GM23248 (cell line): ENCODE data around the gene DUSP22. TPM values are rescaled to one million over a fixed set of nuclear protein-coding genes. Genes with fewer than 3 reads are reported as not detected.
A peak's percentile ranks its signal among the peaks of the same experiment; 100 is the strongest.

Source experiments
- DNase-seq: peaks from one replicate; pipeline ENCODE4 v3.0.0-alpha.2; 2015
- H2AFZ ChIP-seq: fragments of 200-600 bp; sonication (generic); 2 replicates; pipeline ENCODE4 v1.6.1; 2016; ENCODE audit warnings: antibody characterized with exemption
- H3F3A ChIP-seq: fragments of 200-600 bp; sonication (generic); 2 replicates; pipeline ENCODE4 v1.6.1; 2016; ENCODE audit warnings: mild to moderate bottlenecking, antibody characterized with exemption, mixed run types; ENCODE audit not compliant: insufficient read depth
- H3K27ac ChIP-seq: fragments of 200-600 bp; sonication (generic); 2 replicates; pipeline ENCODE4 v1.5.1; 2016; ENCODE audit warnings: mild to moderate bottlenecking
- H3K27me3 ChIP-seq: fragments of 200-600 bp; sonication (generic); replicated peaks from 2 replicates; pipeline ENCODE4 v1.6.1; 2016; ENCODE audit warnings: mild to moderate bottlenecking; ENCODE audit not compliant: insufficient read depth
- H3K36me3 ChIP-seq: fragments of 200-600 bp; sonication (generic); 2 replicates; pipeline ENCODE4 v1.6.1; 2016; ENCODE audit warnings: low read depth, mild to moderate bottlenecking
- H3K4me1 ChIP-seq: fragments of 200-600 bp; sonication (generic); 2 replicates; pipeline ENCODE4 v1.6.1; 2016; ENCODE audit warnings: mild to moderate bottlenecking; ENCODE audit not compliant: insufficient read depth
- H3K4me2 ChIP-seq: fragments of 200-600 bp; sonication (generic); one replicate; pipeline ENCODE4 v1.6.1; 2016; ENCODE audit warnings: mild to moderate bottlenecking; ENCODE audit not compliant: unreplicated experiment
- H3K4me3 ChIP-seq: fragments of 200-600 bp; sonication (generic); 2 replicates; pipeline ENCODE4 v1.5.1; 2016; ENCODE audit warnings: mild to moderate bottlenecking
- H3K79me2 ChIP-seq: fragments of 200-600 bp; sonication (generic); 2 replicates; pipeline ENCODE4 v1.6.1; 2016; ENCODE audit warnings: mild to moderate bottlenecking; ENCODE audit not compliant: insufficient read depth
- H3K9ac ChIP-seq: fragments of 200-600 bp; sonication (generic); 2 replicates; pipeline ENCODE4 v1.6.1; 2016; ENCODE audit warnings: mild to moderate bottlenecking
- H3K9me2 ChIP-seq: fragments of 200-600 bp; sonication (generic); 2 replicates; pipeline ENCODE4 v1.6.1; 2016; ENCODE audit warnings: mixed run types, mild to moderate bottlenecking, moderate library complexity; ENCODE audit not compliant: insufficient read depth
- H3K9me3 ChIP-seq: fragments of 200-600 bp; sonication (generic); one replicate; pipeline ENCODE4 v1.6.1; 2017; ENCODE audit warnings: low read depth
- H4K20me1 ChIP-seq: fragments of 200-600 bp; sonication (generic); 2 replicates; pipeline ENCODE4 v1.6.0; 2016; ENCODE audit not compliant: insufficient read depth
- EZH2 ChIP-seq: fragments of 200-600 bp; sonication (generic); IDR thresholded peaks from 2 replicates; pipeline ENCODE4 v1.6.1; 2018; ENCODE audit warnings: antibody characterized with exemption, mild to moderate bottlenecking; ENCODE audit not compliant: insufficient read depth, poor library complexity, severe bottlenecking
- EZH2phosphoT487 ChIP-seq: fragments of 200-600 bp; sonication (generic); IDR thresholded peaks from 2 replicates; pipeline ENCODE4 v1.6.1; 2018; ENCODE audit warnings: antibody characterized with exemption, moderate library complexity, mild to moderate bottlenecking, low read depth; ENCODE audit not compliant: insufficient read depth
- WGBS, 2 experiments: methylation state at CpG; one replicate each; pipeline ENCODE4 v1.1.6; 2015 to 2017; ENCODE audit warnings: low lambda C conversion rate in 2 of 2, low coverage in 1 of 2; ENCODE audit errors: missing lambda C conversion rate in 2 of 2; 5-methylcytosine and 5-hydroxymethylcytosine counted together
- in situ Hi-C: fragments of 300-500 bp; cut with MboI; formaldehyde crosslinking; loops from 2 replicates; pipeline ENCODE4 v1.15.0; 2020
- polyA plus RNA-seq: library from polyadenylated mRNA; unstranded; fragments of >200 nt; fragmentation: Nextera tagmentation; extraction: Ambion mirVana; gene quantifications from 2 replicates; pipeline ENCODE4 v1.2.1, GENCODE V29; 2016
- total RNA-seq: library from RNA; depleted of rRNA; stranded (reverse); fragments of >200 nt; shearing (Covaris generic); gene quantifications from 2 replicates; pipeline ENCODE4 v1.2.3, GENCODE V29; 2014

Gene DUSP22
- total and polyA plus RNA-seq, 2 experiments from 2014 or later: 12.4 to 15.7 TPM

GRCh38 chr6:343960-344815, 51.9 kb downstream of the DUSP22 start:
- Histone ChIP-seq H3K27ac (no peak overlapping the region), H3K4me1 (no peaks in the 10 kb centered on the region), H3K9me3 (no peaks in the 10 kb centered on the region), H3K9ac (no peak overlapping the region), H3K4me2 (no peak overlapping the region), H2AFZ (no peak overlapping the region), H3K4me3 (no peak overlapping the region), H3F3A (no peaks in the 10 kb centered on the region), H3K9me2 (no peaks in the 10 kb centered on the region), H4K20me1 (no peaks in the 10 kb centered on the region), H3K27me3 (no peaks in the 10 kb centered on the region), H3K79me2 (no peaks in the 10 kb centered on the region), H3K36me3 (no peaks in the 10 kb centered on the region)
- no peak for TF ChIP-seq EZH2phosphoT487
- no peak for TF ChIP-seq EZH2
- in situ Hi-C loops: no loop called here
- WGBS, 2 experiments: 66% methylated on average over 20 of the region's 20 CpGs
- DNase-seq: no peak

DNA sequence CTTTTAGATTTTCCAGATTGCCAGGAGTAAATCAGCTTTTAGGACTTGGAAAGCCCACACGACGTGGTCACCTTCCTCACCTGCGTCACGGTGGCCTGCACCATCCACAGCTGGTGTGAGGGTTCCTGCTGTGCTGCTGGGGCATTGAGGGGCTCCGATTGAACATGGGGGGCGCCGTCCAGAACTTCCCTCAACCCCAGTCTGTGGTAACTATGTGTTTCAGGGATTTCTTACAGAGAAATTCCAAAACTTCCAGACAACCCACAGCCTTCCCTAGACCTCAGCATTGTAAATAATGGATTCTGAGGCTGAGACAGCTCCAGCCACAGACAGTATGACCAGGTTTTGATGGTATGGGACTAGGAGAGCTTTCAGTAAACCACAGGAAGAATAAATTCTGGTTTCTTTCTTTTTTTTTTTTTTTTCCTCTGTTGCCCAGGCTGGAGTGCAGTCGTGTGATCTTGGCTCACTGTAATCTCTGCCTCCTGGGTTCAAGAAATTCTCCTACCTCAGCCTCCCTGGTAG, 52.6 kb downstream of the DUSP22 start:
- H3K4me1 ChIP-seq: no peaks in the 10 kb centered on the region
- no peaks in the 10 kb centered on the region for H3K27me3 ChIP-seq
- in situ Hi-C loops: no loop called here
- H2AFZ ChIP-seq: no peak overlapping the region
- no peaks in the 10 kb centered on the region for H3K36me3 ChIP-seq
- H3K4me3 ChIP-seq: no peak overlapping the region
- H3K9ac ChIP-seq: no peak overlapping the region
- H3F3A ChIP-seq: no peaks in the 10 kb centered on the region
- no peak overlapping the region for H3K4me2 ChIP-seq
- no peak overlapping the region for H3K27ac ChIP-seq
- no peaks in the 10 kb centered on the region for H3K9me3 ChIP-seq
- no peak for DNase-seq
- no peaks in the 10 kb centered on the region for H3K79me2 ChIP-seq
- H3K9me2 ChIP-seq: no peaks in the 10 kb centered on the region
- H4K20me1 ChIP-seq: no peaks in the 10 kb centered on the region
- TF ChIP-seq EZH2phosphoT487 (no peak), EZH2 (no peak)
- 51 to 55% methylated on average over 8 of the region's 8 CpGs for WGBS, 2 experiments

DNA sequence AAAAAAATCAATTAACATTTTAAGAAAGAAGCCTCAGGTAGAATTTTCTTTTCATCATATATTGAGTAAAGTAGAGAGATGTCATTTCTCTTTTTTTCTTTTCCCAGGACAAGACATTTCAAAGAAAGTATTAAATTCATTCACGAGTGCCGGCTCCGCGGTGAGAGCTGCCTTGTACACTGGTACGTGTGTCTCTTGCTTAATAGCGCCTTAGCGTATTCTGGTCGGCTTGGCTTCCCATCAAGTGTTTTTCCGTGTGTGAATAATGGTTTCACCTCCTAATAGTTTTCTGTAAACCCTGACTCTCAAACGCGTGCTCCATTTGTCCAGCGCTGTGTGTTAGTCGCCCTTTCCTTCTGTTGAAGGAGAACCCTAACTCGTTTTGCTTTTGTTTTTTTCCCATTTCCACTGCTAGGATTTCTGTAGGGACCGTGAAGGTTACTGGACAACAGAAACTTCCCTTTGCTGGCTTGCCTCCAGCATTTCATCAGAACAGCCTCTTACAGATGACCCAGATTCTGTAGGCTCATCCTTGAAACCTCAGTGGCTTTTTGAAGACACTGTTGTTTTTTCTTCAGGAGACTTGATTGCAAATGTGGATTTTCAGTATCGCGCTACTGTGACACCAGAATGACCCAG, 53.6 kb downstream of the DUSP22 start:
- WGBS, 2 experiments: 75 to 76% methylated on average over 17 of the region's 17 CpGs
- H3K9me3 ChIP-seq: no peaks in the 10 kb centered on the region
- in situ Hi-C loops: no loop called here
- H3K9me2 ChIP-seq: no peaks in the 10 kb centered on the region
- no peaks in the 10 kb centered on the region for H3K27me3 ChIP-seq
- no peaks in the 10 kb centered on the region for H3K4me1 ChIP-seq
- TF ChIP-seq EZH2phosphoT487 (no peak), EZH2 (no peak)
- H3K27ac ChIP-seq: no peak overlapping the region
- no peaks in the 10 kb centered on the region for H3F3A ChIP-seq
- no peak overlapping the region for H2AFZ ChIP-seq
- H3K36me3 ChIP-seq: no peaks in the 10 kb centered on the region
- H3K9ac ChIP-seq: no peak overlapping the region
- no peak overlapping the region for H3K4me3 ChIP-seq
- no peaks in the 10 kb centered on the region for H3K79me2 ChIP-seq
- no peaks in the 10 kb centered on the region for H4K20me1 ChIP-seq
- no peak overlapping the region for H3K4me2 ChIP-seq
- DNase-seq: peak; percentile 36

DNA sequence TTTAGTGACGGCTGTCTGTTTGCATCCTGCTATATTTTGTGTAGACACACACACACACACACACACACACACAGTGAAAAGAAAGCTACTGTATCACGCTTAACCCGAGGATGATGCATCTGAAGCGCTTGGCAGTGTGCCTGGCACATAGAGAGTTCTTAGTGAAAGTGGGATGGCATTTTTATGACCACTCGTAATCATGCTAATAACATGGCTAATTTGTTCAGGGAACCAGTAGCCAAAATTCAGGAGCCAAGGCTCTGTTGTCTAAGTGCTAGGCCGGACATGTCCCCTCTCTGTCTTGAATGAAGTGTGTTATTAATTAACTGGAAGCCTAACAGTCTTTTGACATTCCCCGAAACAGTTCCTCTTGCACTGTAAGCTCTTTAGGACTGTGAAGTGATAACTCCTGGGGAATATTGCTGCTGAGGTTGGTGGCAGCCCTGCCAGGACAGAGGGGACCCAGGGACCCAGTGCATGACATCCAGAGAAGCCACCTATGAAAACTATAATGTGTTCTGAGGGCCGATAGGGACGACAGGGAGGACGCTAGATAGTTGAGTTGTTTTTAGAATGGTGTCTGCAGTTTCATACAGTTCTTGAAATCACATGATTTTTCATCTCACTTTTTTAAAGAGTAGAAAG, 54.2 kb downstream of the DUSP22 start:
- in situ Hi-C loops: no loop called here

More for the DNA sequence above, 54.2 kb downstream of the DUSP22 start:
- no peak overlapping the region for H3K27ac ChIP-seq
- H3K36me3 ChIP-seq: no peaks in the 10 kb centered on the region
- no peak overlapping the region for H3K4me2 ChIP-seq
- no peak overlapping the region for H3K9ac ChIP-seq
- no peaks in the 10 kb centered on the region for H3K27me3 ChIP-seq
- H3K4me3 ChIP-seq: no peak overlapping the region
- H4K20me1 ChIP-seq: no peaks in the 10 kb centered on the region
- no peaks in the 10 kb centered on the region for H3K9me3 ChIP-seq
- TF ChIP-seq EZH2 (no peak), EZH2phosphoT487 (0 out of 2 replicates have a peak, but pooled peaks have one; percentile 24)
- no peaks in the 10 kb centered on the region for H3K4me1 ChIP-seq
- no peaks in the 10 kb centered on the region for H3K79me2 ChIP-seq
- DNase-seq: peak; percentile 78
- 47% methylated on average over 10 of the region's 10 CpGs for WGBS, 2 experiments
- H3F3A ChIP-seq: no peaks in the 10 kb centered on the region
- no peaks in the 10 kb centered on the region for H3K9me2 ChIP-seq
- no peak overlapping the region for H2AFZ ChIP-seq
